Natural killer cell (primary cell): ENCODE results near the gene NODAL. TPM values are rescaled to one million over a fixed set of nuclear protein-coding genes. Genes with fewer than 3 reads are reported as not detected.

Source experiments
- ATAC-seq, 3 donors: fragments of 150-1000 bp in 2 of 3; fragments of 200-7000 bp in 1 of 3; cut with Tn5 transposase; 1 replicate in 1 of 3; 2 replicates in 2 of 3; pipeline ENCODE4 v1.10.0; 2021; ENCODE audit warnings: mild to moderate bottlenecking in 2 of 3, moderate library complexity in 2 of 3
- DNase-seq, 2 donors: peaks; one replicate each; pipeline versions ENCODE4 v3.0.0 to v3.0.0-alpha.2; 2013 to 2021; ENCODE audit warnings: mixed read lengths in 1 of 2
- H3K27ac ChIP-seq: one replicate; pipeline ENCODE4 v1.5.1; 2013; ENCODE audit warnings: mild to moderate bottlenecking, low read length
- H3K27me3 ChIP-seq: one replicate; pipeline ENCODE4 v1.6.1; 2013; ENCODE audit warnings: low read length; ENCODE audit not compliant: control insufficient read depth, insufficient read depth
- H3K36me3 ChIP-seq: one replicate; pipeline ENCODE4 v1.6.1; 2013; ENCODE audit warnings: low read length; ENCODE audit not compliant: control insufficient read depth, insufficient read depth
- H3K4me1 ChIP-seq: one replicate; pipeline ENCODE4 v1.6.1; 2013; ENCODE audit warnings: low read length; ENCODE audit not compliant: control insufficient read depth, insufficient read depth
- H3K4me3 ChIP-seq: one replicate; pipeline ENCODE4 v1.5.1; 2013; ENCODE audit warnings: low read length
- H3K9me3 ChIP-seq: one replicate; pipeline ENCODE4 v1.6.1; 2013; ENCODE audit warnings: low read length; ENCODE audit not compliant: control insufficient read depth, insufficient read depth
- H3K27ac Mint-ChIP-seq, 2 donors: one replicate each; pipeline ENCODE4 v1.8.0; 2022; ENCODE audit warnings: mild to moderate bottlenecking in 2 of 2, mixed read lengths in 2 of 2, moderate library complexity in 1 of 2
- H3K27me3 Mint-ChIP-seq, 2 donors: one replicate each; pipeline ENCODE4 v1.8.0; 2022; ENCODE audit warnings: low read depth in 2 of 2, mixed read lengths in 2 of 2
- H3K36me3 Mint-ChIP-seq: one replicate; pipeline ENCODE4 v1.8.0; 2022; ENCODE audit warnings: mixed read lengths
- H3K4me1 Mint-ChIP-seq, 2 donors: one replicate each; pipeline ENCODE4 v1.8.0; 2022; ENCODE audit warnings: mixed read lengths in 2 of 2
- H3K4me3 Mint-ChIP-seq: one replicate; pipeline ENCODE4 v1.8.0; 2022; ENCODE audit warnings: mild to moderate bottlenecking, moderate library complexity, mixed read lengths
- H3K9me3 Mint-ChIP-seq, 2 donors: one replicate each; pipeline ENCODE4 v1.8.0; 2022; ENCODE audit warnings: mixed read lengths in 2 of 2
- CTCF ChIP-seq: fragments of 200-600 bp; IDR thresholded peaks from one replicate; pipeline ENCODE4 v1.8.0; 2022; ENCODE audit warnings: antibody characterized with exemption
- WGBS: methylation state at CpG from one replicate; pipeline ENCODE4 v1.1.7; 2013; ENCODE audit warnings: missing lambda C conversion rate; ENCODE audit not compliant: insufficient coverage; 5-methylcytosine and 5-hydroxymethylcytosine counted together
- intact Hi-C: fragments of 100-400 bp; cut with micrococcal nuclease; formaldehyde crosslinking; loops from one replicate; pipeline ENCODE4 v1.14.2; 2022
- total RNA-seq, 4 donors: library from RNA; stranded (reverse); fragments of 120-200 nt in 1 of 4; gene quantifications; one replicate each; pipeline versions ENCODE4 v1.2.3 to v1.2.4, GENCODE V29; 2013 to 2022

Gene NODAL
- total RNA-seq, 3 donors from 2014 or later (not counting 1 experiment from before 2014, with no cell fraction given): not detected

DNA sequence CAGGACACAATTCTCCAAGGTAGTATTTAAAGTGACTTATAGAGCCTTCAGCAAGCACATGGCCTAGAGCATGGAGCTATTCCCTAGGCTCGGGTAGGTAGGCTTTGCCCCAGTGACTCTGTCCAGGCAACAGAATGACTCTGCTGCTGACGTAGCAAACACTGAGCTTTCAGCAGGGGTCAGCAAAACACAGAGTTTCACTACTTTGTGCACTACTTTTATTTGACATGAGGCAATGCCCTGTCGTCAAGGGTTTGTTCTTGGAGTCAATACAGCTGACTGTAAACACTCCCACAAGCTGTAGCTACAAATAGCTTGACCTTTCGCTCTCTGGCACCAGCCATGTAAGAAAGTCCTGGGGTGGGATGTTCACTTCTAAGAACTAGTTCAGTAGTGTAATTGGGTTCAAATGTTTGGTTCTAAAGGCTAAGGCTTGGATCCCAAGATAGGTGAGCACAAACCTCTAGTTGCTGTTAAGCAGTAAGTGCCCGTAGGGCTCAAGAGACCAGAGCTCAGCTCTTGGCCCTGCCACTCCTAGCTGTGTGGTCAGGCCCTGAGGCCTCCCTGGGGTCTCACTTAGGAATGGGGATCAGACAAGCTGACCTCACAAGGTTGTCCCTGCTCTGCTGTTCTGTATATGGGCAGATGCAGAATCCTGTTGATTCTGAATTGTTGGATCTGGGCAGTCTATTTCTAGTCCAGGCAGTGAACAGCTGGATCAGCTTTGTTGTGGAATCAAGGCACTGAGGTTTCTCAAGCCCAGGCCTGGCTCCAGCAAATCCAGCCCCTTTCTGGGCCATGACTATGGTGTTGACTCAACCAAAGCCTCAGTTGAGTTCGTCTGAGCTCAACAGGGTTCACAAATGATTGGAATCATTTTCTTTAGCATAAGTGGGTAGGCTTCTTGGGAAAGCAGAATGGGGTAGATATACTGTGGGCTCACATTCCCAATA lies 10.7 kb downstream of the NODAL start:
- no peaks in the 10 kb centered on the region for H3K9me3 ChIP-seq
- peak in 1 of 2 donors; percentile 10 for DNase-seq
- Mint-ChIP-seq H3K27me3 (no peaks in the 10 kb centered on the region), H3K4me3 (no peak overlapping the region), H3K4me1 (peaks cover 12 to 24% of the 10 kb centered on the region in 2 donors), H3K27ac (no peak overlapping the region), H3K36me3 (no peaks in the 10 kb centered on the region), H3K9me3 (no peaks in the 10 kb centered on the region)
- no peak overlapping the region for H3K27ac ChIP-seq
- 94% methylated on average over 6 of the region's 6 CpGs for WGBS
- no peaks in the 10 kb centered on the region for H3K27me3 ChIP-seq
- peaks cover 11% of the 10 kb centered on the region for H3K4me1 ChIP-seq
- H3K4me3 ChIP-seq: no peak overlapping the region
- ATAC-seq: no peak
- intact Hi-C loops: no loop called here
- no peak for TF ChIP-seq CTCF
- peaks cover 19% of the 10 kb centered on the region for H3K36me3 ChIP-seq

GRCh38 chr10:70426823-70427222 lies 14.7 kb downstream of the NODAL start:
- Mint-ChIP-seq H3K27ac (no peak overlapping the region), H3K4me3 (no peak overlapping the region), H3K9me3 (no peaks in the 10 kb centered on the region), H3K27me3 (no peaks in the 10 kb centered on the region), H3K4me1 (peaks cover 0 to 7% of the 10 kb centered on the region in 2 donors), H3K36me3 (peaks cover 24% of the 10 kb centered on the region)
- ATAC-seq (no peak), DNase-seq (no peak)
- intact Hi-C loops: no loop called here
- WGBS: 97% methylated on average over 3 of the region's 3 CpGs
- Histone ChIP-seq H3K27me3 (no peaks in the 10 kb centered on the region), H3K27ac (no peak overlapping the region), H3K9me3 (no peaks in the 10 kb centered on the region), H3K4me3 (no peak overlapping the region), H3K36me3 (peaks cover 57% of the 10 kb centered on the region), H3K4me1 (no peaks in the 10 kb centered on the region)
- TF ChIP-seq CTCF: no peak

DNA sequence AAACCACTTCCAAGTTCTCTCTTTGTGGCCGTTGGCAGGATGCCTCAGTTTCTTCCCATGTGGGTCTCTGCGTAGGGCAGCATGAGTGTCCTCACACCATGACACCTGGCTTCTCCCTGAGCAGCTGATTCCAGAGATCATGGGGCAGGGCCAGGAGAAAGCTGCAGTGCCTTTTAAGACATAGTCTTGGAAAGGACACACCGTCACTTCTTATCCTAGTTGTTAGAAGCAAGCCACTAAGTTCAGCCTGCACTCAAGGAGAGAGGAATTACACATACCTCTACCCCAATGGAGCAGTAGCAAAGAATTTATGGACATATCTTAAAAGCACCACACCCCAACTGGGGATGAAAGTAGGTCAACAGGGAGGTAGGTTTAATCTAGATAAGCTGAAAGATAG lies 16.4 kb downstream of the NODAL start:
- peaks cover 71% of the 10 kb centered on the region for H3K36me3 ChIP-seq

More for the DNA sequence above, 16.4 kb downstream of the NODAL start:
- H3K9me3 Mint-ChIP-seq: no peaks in the 10 kb centered on the region
- DNase-seq (no peak), ATAC-seq (no peak)
- H3K4me3 ChIP-seq: no peak overlapping the region
- no peaks in the 10 kb centered on the region for H3K9me3 ChIP-seq
- peaks cover 0 to 6% of the 10 kb centered on the region in 2 donors for H3K4me1 Mint-ChIP-seq
- no peaks in the 10 kb centered on the region for H3K4me1 ChIP-seq
- H3K27me3 ChIP-seq: no peaks in the 10 kb centered on the region
- WGBS: 96% methylated on average over 3 of the region's 3 CpGs
- intact Hi-C loops: no loop called here
- H3K4me3 Mint-ChIP-seq: no peak overlapping the region
- H3K27ac Mint-ChIP-seq: no peak overlapping the region
- peaks cover 24% of the 10 kb centered on the region for H3K36me3 Mint-ChIP-seq
- no peaks in the 10 kb centered on the region for H3K27me3 Mint-ChIP-seq
- no peak overlapping the region for H3K27ac ChIP-seq
- TF ChIP-seq CTCF: no peak
